Measurements from ENCODE around the gene RPS6KA4. TPM values are rescaled to one million over a fixed set of nuclear protein-coding genes. Genes with fewer than 3 reads are reported as not detected.

Gene RPS6KA4
- total RNA-seq, 1 donor from 2014 or later, result 35.9 TPM

GRCh38 chr11:64384028-64384737 is 25.2 kb downstream of the RPS6KA4 start:
- no peak for DNase-seq (ENCODE audit: extremely low spot score, unreplicated experiment)
- Mint-ChIP-seq H3K4me3 (ENCODE audit: unreplicated experiment) (no peak overlapping the region), H3K27ac (ENCODE audit: unreplicated experiment) (no peak overlapping the region), H3K4me1 (ENCODE audit: unreplicated experiment) (no peaks in the 10 kb centered on the region), H3K9me3 (ENCODE audit: unreplicated experiment) (no peaks in the 10 kb centered on the region), H3K36me3 (ENCODE audit: unreplicated experiment) (no peaks in the 10 kb centered on the region), H3K27me3 (ENCODE audit: unreplicated experiment) (peaks cover 38% of the 10 kb centered on the region)
- TF ChIP-seq, protein P1, sequence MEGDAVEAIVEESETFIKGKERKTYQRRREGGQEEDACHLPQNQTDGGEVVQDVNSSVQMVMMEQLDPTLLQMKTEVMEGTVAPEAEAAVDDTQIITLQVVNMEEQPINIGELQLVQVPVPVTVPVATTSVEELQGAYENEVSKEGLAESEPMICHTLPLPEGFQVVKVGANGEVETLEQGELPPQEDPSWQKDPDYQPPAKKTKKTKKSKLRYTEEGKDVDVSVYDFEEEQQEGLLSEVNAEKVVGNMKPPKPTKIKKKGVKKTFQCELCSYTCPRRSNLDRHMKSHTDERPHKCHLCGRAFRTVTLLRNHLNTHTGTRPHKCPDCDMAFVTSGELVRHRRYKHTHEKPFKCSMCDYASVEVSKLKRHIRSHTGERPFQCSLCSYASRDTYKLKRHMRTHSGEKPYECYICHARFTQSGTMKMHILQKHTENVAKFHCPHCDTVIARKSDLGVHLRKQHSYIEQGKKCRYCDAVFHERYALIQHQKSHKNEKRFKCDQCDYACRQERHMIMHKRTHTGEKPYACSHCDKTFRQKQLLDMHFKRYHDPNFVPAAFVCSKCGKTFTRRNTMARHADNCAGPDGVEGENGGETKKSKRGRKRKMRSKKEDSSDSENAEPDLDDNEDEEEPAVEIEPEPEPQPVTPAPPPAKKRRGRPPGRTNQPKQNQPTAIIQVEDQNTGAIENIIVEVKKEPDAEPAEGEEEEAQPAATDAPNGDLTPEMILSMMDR (IDR thresholded peaks at IDR 0.05), result no peak

- Mint-ChIP-seq H3K4me3 (ENCODE audit: unreplicated experiment) (no peak overlapping the region), H3K27me3 (ENCODE audit: unreplicated experiment) (peaks cover 47% of the 10 kb centered on the region), H3K4me1 (ENCODE audit: unreplicated experiment) (no peaks in the 10 kb centered on the region), H3K27ac (ENCODE audit: unreplicated experiment) (no peak overlapping the region), H3K9me3 (ENCODE audit: unreplicated experiment) (no peaks in the 10 kb centered on the region), H3K36me3 (ENCODE audit: unreplicated experiment) (no peaks in the 10 kb centered on the region)
- TF ChIP-seq, protein P1 (IDR thresholded peaks at IDR 0.05), result no peak
- DNase-seq (ENCODE audit: extremely low spot score, unreplicated experiment), result no peak
Measured at GRCh38 chr11:64384981-64385944, 26.3 kb downstream of the RPS6KA4 start.

DNA sequence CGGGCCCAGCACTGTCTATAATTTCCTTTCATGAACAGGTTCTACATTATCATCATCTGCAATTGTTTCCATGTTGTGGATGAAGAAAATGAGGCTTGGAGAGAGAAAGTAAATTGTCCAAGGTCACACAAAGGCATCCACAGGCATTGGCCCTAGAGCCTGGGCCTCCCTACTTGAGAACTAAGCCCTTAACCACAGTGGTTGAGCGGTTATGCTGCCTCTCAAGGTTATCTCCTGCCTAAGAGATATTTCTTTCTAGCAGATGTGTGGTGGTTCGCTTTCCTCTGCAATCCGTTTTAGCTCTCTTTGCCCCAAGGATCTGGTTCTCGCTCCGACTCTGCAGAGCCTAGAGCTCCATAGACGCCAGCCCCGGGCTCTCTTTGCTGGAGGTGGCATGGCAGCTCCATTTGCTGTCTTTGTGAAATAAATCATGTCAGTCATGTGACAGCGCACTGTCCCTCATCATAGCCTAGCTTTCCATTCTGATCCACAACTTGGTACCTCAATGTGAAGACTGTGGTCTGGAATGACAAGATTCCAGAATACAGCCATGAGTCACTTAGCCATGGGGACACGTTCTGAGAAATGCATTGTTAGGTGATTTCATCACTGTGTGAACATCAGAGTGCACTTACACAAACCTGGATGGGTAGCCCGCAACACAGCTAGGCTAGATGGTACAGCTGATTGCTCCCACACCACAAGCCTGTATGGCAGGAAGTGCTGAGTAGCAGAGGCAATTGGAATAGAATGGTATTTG is 27.2 kb downstream of the RPS6KA4 start:
- Mint-ChIP-seq H3K4me3 (ENCODE audit: unreplicated experiment) (no peak overlapping the region), H3K27ac (ENCODE audit: unreplicated experiment) (no peak overlapping the region), H3K4me1 (ENCODE audit: unreplicated experiment) (no peaks in the 10 kb centered on the region), H3K9me3 (ENCODE audit: unreplicated experiment) (no peaks in the 10 kb centered on the region), H3K27me3 (ENCODE audit: unreplicated experiment) (peaks cover 47% of the 10 kb centered on the region), H3K36me3 (ENCODE audit: unreplicated experiment) (no peaks in the 10 kb centered on the region)
- TF ChIP-seq, protein P1 (IDR thresholded peaks at IDR 0.05), result no peak
- DNase-seq (ENCODE audit: extremely low spot score, unreplicated experiment), result no peak

DNA sequence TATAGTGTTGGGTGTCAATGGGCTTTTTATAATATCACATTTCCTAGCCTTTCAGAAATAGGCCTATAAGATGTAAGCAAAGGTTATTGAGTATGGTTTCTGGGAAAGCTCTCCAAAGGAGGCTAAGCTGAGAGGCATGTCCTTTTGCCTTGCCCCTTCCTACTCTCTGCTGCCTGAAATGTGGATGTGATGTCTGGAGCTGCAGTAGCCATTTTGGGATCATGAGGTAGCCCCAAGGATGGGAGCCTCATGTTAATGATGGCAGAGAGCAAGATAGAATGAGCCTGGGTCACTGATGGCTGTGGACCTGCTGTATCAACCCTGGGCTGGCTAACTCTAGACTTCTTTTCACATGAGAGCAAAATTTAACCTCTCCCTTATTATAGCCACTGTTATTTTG is 29.0 kb downstream of the RPS6KA4 start:
- no peaks in the 10 kb centered on the region for H3K4me1 Mint-ChIP-seq (ENCODE audit: unreplicated experiment)
- H3K27me3 Mint-ChIP-seq (ENCODE audit: unreplicated experiment), result peaks cover 42% of the 10 kb centered on the region
- H3K27ac Mint-ChIP-seq (ENCODE audit: unreplicated experiment), result no peak overlapping the region
- H3K9me3 Mint-ChIP-seq (ENCODE audit: unreplicated experiment), result no peaks in the 10 kb centered on the region
- TF ChIP-seq, protein P1 (IDR thresholded peaks at IDR 0.05), result no peak
- no peak overlapping the region for H3K4me3 Mint-ChIP-seq (ENCODE audit: unreplicated experiment)
- no peaks in the 10 kb centered on the region for H3K36me3 Mint-ChIP-seq (ENCODE audit: unreplicated experiment)
- no peak for DNase-seq (ENCODE audit: extremely low spot score, unreplicated experiment)

All from osteocyte (in vitro differentiated cells).